HG03175 (cell line): ENCODE measurements around the gene MDH1.
A peak's percentile ranks its signal among the peaks of the same experiment; 100 is the strongest.
"Not testable (repeated sequence)": the region's sequence is repeated elsewhere in the genome, so short reads cannot be mapped to it uniquely, and the experiment has no call there.

ENCODE experiments used
- ATAC-seq: cut with Tn5 transposase; IDR thresholded peaks from one replicate; pipeline ENCODE4 v1.9.1; 2021; ENCODE audit warnings: mild to moderate bottlenecking, moderate library complexity; ENCODE audit not compliant: unreplicated experiment

MDH1 gene

GRCh38 chr2:63588385-63589147 lies at the start of gene MDH1, which contains the start of gene WDPCP:
TSS of gene MDH1 (plus strand) at chr2:63588963. CDS start at chr2:63589044, 81 bp downstream.
TSS of gene WDPCP (minus strand) at chr2:63588477. CDS start at chr2:63588271, 206 bp downstream.
- peak; percentile 85 for ATAC-seq

GRCh38 chr2:63539416-63540162 lies 49.2 kb upstream of the MDH1 start:
- ATAC-seq = no peak

GRCh38 chr2:63544017-63544627 lies 44.6 kb upstream of the MDH1 start:
- ATAC-seq = no peak

GRCh38 chr2:63545023-63545422 lies 43.7 kb upstream of the MDH1 start:
- ATAC-seq = no peak

GRCh38 chr2:63553049-63553448 lies 35.7 kb upstream of the MDH1 start:
- ATAC-seq = no peak

GRCh38 chr2:63555299-63555698 lies 33.5 kb upstream of the MDH1 start:
- no peak for ATAC-seq

GRCh38 chr2:63555931-63556330 lies 32.8 kb upstream of the MDH1 start:
- ATAC-seq = no peak

GRCh38 chr2:63557819-63558218 lies 30.9 kb upstream of the MDH1 start:
- ATAC-seq = not testable (repeated sequence)

- ATAC-seq = not testable (repeated sequence)
Measured at GRCh38 chr2:63558922-63559321, 29.8 kb upstream of the MDH1 start.

GRCh38 chr2:63562751-63563150 lies 26.0 kb upstream of the MDH1 start:
- no peak for ATAC-seq

GRCh38 chr2:63569740-63570139 lies 19.0 kb upstream of the MDH1 start:
- ATAC-seq = peak; percentile 59

- ATAC-seq = no peak
Measured at GRCh38 chr2:63571291-63571690, 17.5 kb upstream of the MDH1 start.

GRCh38 chr2:63572001-63572400 lies 16.8 kb upstream of the MDH1 start:
- no peak for ATAC-seq

- ATAC-seq = not testable (repeated sequence)
Measured at GRCh38 chr2:63573026-63573425, 15.7 kb upstream of the MDH1 start.

- ATAC-seq = not testable (repeated sequence)
Measured at GRCh38 chr2:63573726-63574345, 14.9 kb upstream of the MDH1 start.

- no peak for ATAC-seq
Measured at GRCh38 chr2:63576546-63576945, 12.2 kb upstream of the MDH1 start.

GRCh38 chr2:63578767-63579166 lies 10.0 kb upstream of the MDH1 start:
- no peak for ATAC-seq

GRCh38 chr2:63580651-63581297 lies 8.0 kb upstream of the MDH1 start:
- ATAC-seq = no peak

- no peak for ATAC-seq
Measured at GRCh38 chr2:63581298-63581961, 7.3 kb upstream of the MDH1 start.

GRCh38 chr2:63582873-63583272 lies 5.9 kb upstream of the MDH1 start:
- ATAC-seq = no peak
